K562 (cell line): Measurements from ENCODE around the gene NAB1.

Experiments used
- BRCA1 ChIP-seq, 2 experiments: fragments of 450-650 bp in 1 of 2; sonication (generic) in 1 of 2; formaldehyde crosslinking in 1 of 2; IDR thresholded peaks; 2 replicates each; pipeline versions ENCODE4 v1.5.0 to v1.6.1; 2017 to 2020; ENCODE audit warnings: mild to moderate bottlenecking in 1 of 2, missing genetic modification reagents in 1 of 2
- CBFB ChIP-seq: sonication (generic); formaldehyde crosslinking; IDR thresholded peaks from 2 replicates; pipeline ENCODE4 v1.4.0; 2020; ENCODE audit warnings: mild to moderate bottlenecking, missing genetic modification reagents
- CTCF ChIP-seq, 3 experiments: IDR thresholded peaks in 2 of 3; conservative IDR thresholded peaks in 1 of 3; 2 replicates each; pipeline ENCODE4 v1.5.1; 2011 to 2012; ENCODE audit warnings: low read length in 3 of 3, mild to moderate bottlenecking in 3 of 3, control low read depth in 2 of 3, improper control_type of control experiment in 1 of 3, inconsistent platforms in 1 of 3, low read depth in 1 of 3, mixed read lengths in 1 of 3, moderate library complexity in 1 of 3; ENCODE audit not compliant: insufficient read depth in 2 of 3
- EHMT2 ChIP-seq: fragments of 450-650 bp; IDR thresholded peaks from 2 replicates; pipeline ENCODE4 v1.6.1; 2018; ENCODE audit warnings: antibody characterized with exemption
- KAT8 ChIP-seq: fragments of 450-650 bp; IDR thresholded peaks from 2 replicates; pipeline ENCODE4 v1.6.1; 2016; ENCODE audit warnings: low read depth, mild to moderate bottlenecking
- NFE2L1 ChIP-seq: fragments of 450-650 bp; IDR thresholded peaks from 2 replicates; pipeline ENCODE4 v1.6.1; 2016; ENCODE audit warnings: missing genetic modification characterization, low read depth, mild to moderate bottlenecking, missing compliant biosample characterization, moderate library complexity, borderline replicate concordance
- SP2 ChIP-seq: IDR thresholded peaks from 2 replicates; pipeline ENCODE4 v1.6.1; 2011; ENCODE audit warnings: mild to moderate bottlenecking, low read depth, low read length, moderate library complexity; ENCODE audit not compliant: poor library complexity, severe bottlenecking; ENCODE audit errors: extremely low read depth
- YY1 ChIP-seq, 3 experiments: IDR thresholded peaks; 2 replicates each; pipeline ENCODE4 v1.6.1; 2011; ENCODE audit warnings: low read length in 2 of 3, mild to moderate bottlenecking in 2 of 3, moderate library complexity in 2 of 3, borderline replicate concordance in 1 of 3, control low read depth in 1 of 3, low read depth in 1 of 3; ENCODE audit not compliant: insufficient read depth in 3 of 3, insufficient replicate concordance in 2 of 3, control insufficient read depth in 1 of 3, insufficient read length in 1 of 3; ENCODE audit errors: extremely low read depth in 1 of 3
- ZNF174 ChIP-seq: fragments of 250-450 bp; sonication (Bioruptor Pico); IDR thresholded peaks from 2 replicates; pipeline ENCODE4 v1.4.0; 2020; ENCODE audit warnings: mild to moderate bottlenecking
- TF ChIP-seq, protein P1 (sequence below): sonication (generic); formaldehyde crosslinking; IDR thresholded peaks from 2 replicates; pipeline ENCODE4 v1.8.0; 2022; ENCODE audit warnings: mild to moderate bottlenecking, missing genetic modification reagents

- TF ChIP-seq YY1 (IDR thresholded peaks at IDR 0.05; ENCODE audit: borderline replicate concordance in 1 of 3, control insufficient read depth in 1 of 3, extremely low read depth in 1 of 3, insufficient read depth in 3 of 3, insufficient read length in 1 of 3, insufficient replicate concordance in 2 of 3, low read depth in 1 of 3, low read length in 2 of 3) (no peak), CBFB (CRISPR knock-in tag) (no peak), NFE2L1 (tag) (no peak), CTCF (IDR thresholded peaks at IDR 0.05 in 2 of 3, conservative IDR thresholded peaks at IDR 0.05 in 1 of 3; ENCODE audit: insufficient read depth in 2 of 3, low read depth in 1 of 3, low read length in 3 of 3) (no peak), KAT8 (no peak), SP2 (no peak), BRCA1 (IDR thresholded peaks at IDR 0.05) (no peak), BRCA1 (CRISPR knock-in tag; IDR thresholded peaks at IDR 0.05) (no peak), EHMT2 (no peak), ZNF174 (CRISPR knock-in tag) (no peak)
- TF ChIP-seq, protein P1, sequence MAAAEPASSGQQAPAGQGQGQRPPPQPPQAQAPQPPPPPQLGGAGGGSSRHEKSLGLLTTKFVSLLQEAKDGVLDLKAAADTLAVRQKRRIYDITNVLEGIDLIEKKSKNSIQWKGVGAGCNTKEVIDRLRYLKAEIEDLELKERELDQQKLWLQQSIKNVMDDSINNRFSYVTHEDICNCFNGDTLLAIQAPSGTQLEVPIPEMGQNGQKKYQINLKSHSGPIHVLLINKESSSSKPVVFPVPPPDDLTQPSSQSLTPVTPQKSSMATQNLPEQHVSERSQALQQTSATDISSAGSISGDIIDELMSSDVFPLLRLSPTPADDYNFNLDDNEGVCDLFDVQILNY (CRISPR knock-in tag): no peak
These were observed 64.6 kb downstream of the NAB1 start for GRCh38 chr2:190713471-190713870.
